HG03060 (cell line): ENCODE measurements around the gene CTSG.
"Not testable (repeated sequence)": the region's sequence is repeated elsewhere in the genome, so short reads cannot be mapped to it uniquely, and the experiment has no call there.

ENCODE experiments used
- ATAC-seq: cut with Tn5 transposase; IDR thresholded peaks from one replicate; pipeline ENCODE4 v1.9.1; 2021; ENCODE audit warnings: low read depth, moderate number of reproducible peaks; ENCODE audit not compliant: unreplicated experiment

The CTSG gene

GRCh38 chr14:24576182-24576581 lies at the start of gene CTSG:
CTSG (minus strand) TSS chr14:24576250; CDS start chr14:24576223, 27 bp downstream.
- no peak for ATAC-seq

- no peak for ATAC-seq
Measured at GRCh38 chr14:24613747-24614146, 37.7 kb upstream of the CTSG start.

DNA sequence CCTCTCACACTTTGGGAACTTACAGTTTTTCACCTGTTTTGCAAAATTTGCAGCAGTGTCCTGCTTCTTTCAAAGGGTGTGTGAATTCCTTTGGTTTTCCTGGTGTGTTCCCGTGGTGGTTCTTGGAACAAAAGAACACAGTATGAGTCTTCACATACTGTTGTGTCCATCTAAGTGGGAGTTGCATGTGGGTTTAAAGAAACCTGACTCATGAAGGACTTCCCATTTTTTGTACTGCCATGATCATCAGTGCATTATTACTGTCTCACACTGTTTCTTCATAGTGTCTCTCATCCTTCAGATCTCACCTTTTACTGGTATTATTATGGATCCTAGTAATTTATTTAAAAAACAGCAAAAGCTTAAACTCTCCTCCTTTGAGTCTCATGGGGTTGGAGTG lies 37.2 kb upstream of the CTSG start:
- no peak for ATAC-seq

DNA sequence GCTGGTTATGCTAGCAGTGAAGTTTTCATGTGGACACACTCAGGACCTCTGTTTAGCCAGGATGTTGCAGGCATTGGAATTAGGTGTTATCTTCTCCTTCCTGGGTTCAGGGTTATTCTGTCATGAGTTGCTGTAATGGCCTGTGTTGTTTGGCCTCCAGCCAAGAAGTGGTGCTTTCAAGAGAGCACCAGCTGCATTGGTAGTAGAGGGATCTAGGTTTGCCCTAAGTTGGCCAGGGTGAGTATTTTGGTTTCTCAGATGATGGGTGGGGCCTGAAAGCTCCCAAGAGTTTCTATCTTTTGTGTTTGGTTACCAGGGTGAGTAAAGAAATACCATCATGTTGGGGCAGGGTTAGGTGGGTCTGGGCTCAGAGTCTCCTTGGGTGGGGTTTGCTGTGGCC lies 36.1 kb upstream of the CTSG start:
- no peak for ATAC-seq

GRCh38 chr14:24609655-24610344 lies 33.8 kb upstream of the CTSG start, which contains the start of gene GZMH:
GZMH (minus strand) TSS chr14:24609685; CDS start chr14:24609613, 72 bp downstream.
- no peak for ATAC-seq

- ATAC-seq = no peak
Measured at GRCh38 chr14:24607635-24608514, 31.8 kb upstream of the CTSG start.

DNA sequence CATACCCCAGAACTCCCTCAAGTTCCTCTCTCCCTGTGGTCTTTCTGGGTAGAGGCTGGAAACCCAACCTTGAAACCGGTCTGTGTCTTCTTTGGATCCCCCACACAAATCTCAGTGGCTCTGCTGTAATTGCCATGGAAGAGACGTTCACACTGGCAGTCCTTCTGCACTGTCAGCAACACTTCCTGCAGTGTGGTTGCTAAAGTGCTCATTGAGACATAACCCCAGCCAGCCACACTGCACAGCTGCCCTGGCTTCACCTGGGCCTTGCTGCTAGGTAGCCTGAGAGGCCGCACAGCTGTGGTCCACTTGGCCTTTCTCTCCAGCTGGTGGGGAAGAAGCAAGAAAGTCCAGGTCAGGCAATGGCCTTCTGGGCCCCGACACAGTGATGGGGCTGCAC lies 31.0 kb upstream of the CTSG start:
- no peak for ATAC-seq

DNA sequence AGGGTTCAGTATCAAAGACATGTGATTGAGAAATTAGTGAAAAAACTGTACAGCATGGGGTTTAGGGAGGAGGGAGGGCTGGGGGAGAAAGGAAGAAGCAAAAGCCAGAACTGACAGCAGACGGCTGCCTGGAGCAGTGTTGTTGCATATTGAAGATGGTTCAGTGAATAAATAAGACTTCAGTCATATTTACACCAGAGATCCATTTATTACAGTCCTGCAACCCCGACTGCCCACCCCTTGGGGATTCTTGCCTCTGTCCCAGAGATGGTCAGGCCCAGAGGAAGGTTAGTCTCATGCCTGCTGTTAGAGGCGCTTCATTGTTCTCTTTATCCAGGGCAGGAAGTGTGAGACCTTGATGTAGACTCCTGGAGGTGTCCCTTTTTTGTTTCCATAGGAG lies 30.2 kb upstream of the CTSG start:
- ATAC-seq = no peak

DNA sequence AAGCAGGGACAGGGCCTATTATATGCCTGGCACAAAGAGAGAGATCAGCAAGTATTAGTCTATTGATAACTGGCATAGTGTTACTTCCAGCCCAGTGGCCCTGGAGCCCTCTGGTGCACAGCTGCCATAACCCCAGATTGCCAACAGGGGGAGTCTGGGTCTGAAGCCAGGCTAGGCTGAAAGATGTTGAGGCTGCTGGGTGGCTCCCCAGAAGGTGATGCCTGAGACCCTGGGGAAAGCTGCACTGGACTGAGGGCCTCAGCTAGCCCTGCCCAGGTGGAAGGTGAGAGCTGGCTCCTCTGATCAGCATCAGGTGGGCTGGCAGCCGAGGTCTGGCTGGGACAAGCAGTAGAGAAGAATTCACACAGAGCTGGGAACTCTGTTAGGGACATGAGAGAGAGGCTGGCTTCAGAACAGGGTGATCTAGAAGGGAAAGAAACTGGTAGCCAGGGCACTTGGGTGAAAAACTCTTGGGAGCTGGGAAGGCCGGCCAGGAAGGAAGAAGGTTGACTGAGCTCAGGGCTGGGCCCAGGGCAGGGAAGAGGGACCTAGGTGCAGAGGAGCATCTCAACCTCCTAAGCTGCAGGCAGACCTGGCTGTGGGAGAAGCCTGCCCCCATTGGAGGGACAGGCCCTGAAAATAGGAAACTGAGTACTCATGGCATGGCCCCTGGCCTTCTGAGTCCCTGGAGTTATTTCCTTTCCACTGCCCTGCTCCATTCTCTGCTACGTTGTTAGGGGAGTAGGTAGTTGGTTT lies 29.6 kb upstream of the CTSG start:
- peak; percentile 79 for ATAC-seq

- ATAC-seq = no peak
Measured at GRCh38 chr14:24597403-24597802, 21.4 kb upstream of the CTSG start.

GRCh38 chr14:24595073-24595808 lies 19.2 kb upstream of the CTSG start:
- no peak for ATAC-seq

- not testable (repeated sequence) for ATAC-seq
Measured at GRCh38 chr14:24591004-24591403, 15.0 kb upstream of the CTSG start.

DNA sequence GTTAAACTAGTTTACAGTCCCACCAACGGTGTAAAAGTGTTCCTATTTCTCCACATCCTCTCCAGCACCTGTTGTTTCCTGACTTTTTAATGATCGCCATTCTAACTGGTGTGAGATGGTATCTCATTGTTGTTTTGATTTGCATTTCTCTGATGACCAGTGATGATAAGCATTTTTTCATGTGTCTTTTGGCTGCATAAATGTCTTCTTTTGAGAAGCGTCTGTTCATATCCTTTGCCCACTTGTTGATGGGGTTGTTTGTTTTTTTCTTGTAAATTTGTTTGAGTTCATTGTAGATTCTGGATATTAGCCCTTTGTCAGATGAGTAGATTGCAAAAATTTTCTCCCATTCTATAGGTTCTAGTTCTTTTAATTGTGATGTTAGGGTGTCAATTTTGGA lies 8.4 kb upstream of the CTSG start:
- ATAC-seq = not testable (repeated sequence)

DNA sequence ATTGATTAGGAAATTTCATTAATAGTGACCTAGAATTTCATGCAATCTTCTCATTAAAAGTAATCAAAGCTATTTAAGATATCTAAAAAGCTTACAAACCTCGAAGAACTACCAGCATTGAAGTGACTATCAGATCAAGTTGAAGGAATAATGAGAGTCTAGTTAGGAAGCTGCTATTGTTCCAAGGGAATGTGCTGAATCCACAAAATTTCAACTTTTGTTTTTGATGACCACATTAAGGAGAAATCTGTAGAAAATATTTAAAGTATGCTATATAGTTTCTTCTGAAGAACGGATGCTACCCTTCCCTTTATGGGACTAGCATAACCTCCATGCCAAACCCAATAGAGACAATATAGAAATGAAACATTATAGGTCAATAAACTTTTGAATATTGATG lies 2.5 kb upstream of the CTSG start:
- no peak for ATAC-seq

- no peak for ATAC-seq
Measured at GRCh38 chr14:24576771-24577170, 721 bp upstream of the CTSG start.

DNA sequence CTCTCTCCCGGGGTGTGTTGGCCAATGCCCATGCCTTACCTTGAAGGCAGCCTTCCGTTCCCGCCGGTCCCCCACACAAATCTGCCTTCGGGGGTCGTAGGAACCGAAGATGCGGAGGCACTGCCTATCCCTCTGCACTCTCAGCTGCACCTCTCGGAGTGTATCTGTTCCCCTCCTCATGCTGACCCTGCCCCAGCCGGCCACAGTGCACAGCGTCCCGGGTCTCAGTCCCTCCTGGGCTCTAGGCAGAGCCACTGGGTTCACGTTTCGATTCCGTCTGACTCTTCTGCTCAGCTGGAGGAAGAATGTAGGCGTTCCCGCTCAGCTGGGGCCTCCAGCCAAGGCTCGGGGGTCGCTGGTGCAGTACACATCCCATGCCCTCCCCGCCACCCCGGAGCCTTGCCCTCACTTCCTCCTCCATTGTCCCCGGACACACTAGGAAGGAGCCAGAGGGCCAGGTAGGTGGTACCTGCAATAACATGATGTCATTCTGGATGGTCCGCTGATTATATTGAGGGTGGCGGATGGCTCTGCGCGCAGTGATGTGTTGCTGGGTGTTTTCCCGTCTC lies 1.8 kb downstream of the CTSG start:
- no peak for ATAC-seq

DNA sequence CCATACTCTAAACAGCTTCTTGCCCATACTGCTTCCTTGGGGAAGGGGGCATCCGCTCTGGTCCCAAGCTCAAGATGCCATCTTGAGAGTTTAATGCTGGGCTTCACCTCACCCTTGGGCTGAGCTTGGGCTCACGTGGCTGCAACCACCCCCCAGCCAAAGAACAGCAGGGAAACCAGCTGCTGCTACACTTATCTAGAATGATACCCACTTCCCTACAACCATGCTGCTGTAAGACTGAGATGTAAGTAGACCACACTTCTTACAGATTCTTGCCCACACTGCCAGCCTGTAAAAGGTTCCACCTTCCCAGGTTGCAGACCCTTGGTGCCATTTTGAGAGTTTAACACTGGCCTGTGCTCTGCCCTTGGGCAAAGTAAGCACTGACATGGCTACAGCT lies 9.7 kb downstream of the CTSG start:
- no peak for ATAC-seq

- no peak for ATAC-seq
Measured at GRCh38 chr14:24565766-24566165, 10.3 kb downstream of the CTSG start.

GRCh38 chr14:24563505-24563904 lies 12.5 kb downstream of the CTSG start:
- ATAC-seq = no peak

DNA sequence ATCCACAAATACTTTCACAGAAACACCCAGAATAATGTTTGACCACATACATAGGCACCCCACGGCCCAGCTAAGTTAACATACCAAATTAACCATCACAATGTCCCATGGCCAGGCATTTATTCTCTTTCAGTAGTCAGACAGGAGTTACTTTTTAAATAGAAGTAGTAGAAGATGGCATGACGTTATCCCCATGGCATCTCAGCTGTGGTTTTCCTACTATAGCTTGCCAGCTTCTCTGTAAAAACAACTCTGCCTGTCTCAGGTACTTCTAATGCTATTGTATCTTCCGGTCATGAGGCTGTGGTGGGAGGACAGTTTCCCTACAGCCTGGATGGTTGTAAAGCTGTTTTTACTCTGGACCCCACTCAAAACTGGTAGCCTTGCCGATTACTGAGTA lies 19.3 kb downstream of the CTSG start:
- no peak for ATAC-seq
